H1 (cell line): Measurements from ENCODE around the gene RASGEF1B. TPM values are rescaled to one million over a fixed set of nuclear protein-coding genes. Genes with fewer than 3 reads are reported as not detected.

Source experiments
- CTCF ChIA-PET: fragments of 300-600 bp; sonication (Branson Sonifier 250); formaldehyde crosslinking; loops from one replicate; lab custom pipeline; 2021; ENCODE audit not compliant: partially characterized antibody; lab: Charles Lee
- POLR2A ChIA-PET: fragments of 300-600 bp; sonication (Branson Sonifier 250); formaldehyde crosslinking; loops from one replicate; lab custom pipeline; 2021; ENCODE audit warnings: inconsistent platforms; ENCODE audit not compliant: partially characterized antibody; lab: Charles Lee
- DNase-seq, 2 experiments: peaks; one replicate each; pipeline versions ENCODE4 v3.0.0 to v3.0.0-alpha.2; 2010 to 2022; ENCODE audit warnings: low spot score in 2 of 2, low read depth in 1 of 2, mixed read lengths in 1 of 2
- FAIRE-seq: peaks from 2 replicates; lab custom pipeline; 2011; peaks lifted over from hg19 to GRCh38; lab: Jason Lieb, UNC
- H2AFZ ChIP-seq: 2 replicates; pipeline ENCODE4 v1.8.1; 2012; ENCODE audit warnings: low read length, inconsistent platforms
- H2AK5ac ChIP-seq: 2 replicates; pipeline ENCODE4 v1.6.1; 2013; ENCODE audit warnings: low read depth, low read length
- H2BK120ac ChIP-seq: replicated peaks from 2 replicates; pipeline ENCODE3; 2013; ENCODE audit warnings: low read depth, low read length, inconsistent platforms
- H2BK12ac ChIP-seq: 2 replicates; pipeline ENCODE4 v1.6.1; 2013; ENCODE audit warnings: low read depth, low read length
- H2BK15ac ChIP-seq: 2 replicates; pipeline ENCODE4 v1.6.1; 2013; ENCODE audit warnings: low read length
- H2BK20ac ChIP-seq: 2 replicates; pipeline ENCODE4 v1.6.1; 2013; ENCODE audit warnings: low read length
- H2BK5ac ChIP-seq: 2 replicates; pipeline ENCODE4 v1.6.1; 2013; ENCODE audit warnings: low read depth, low read length
- H3K14ac ChIP-seq: 2 replicates; pipeline ENCODE4 v1.6.1; 2013; ENCODE audit warnings: inconsistent platforms; ENCODE audit not compliant: insufficient read length
- H3K18ac ChIP-seq: 2 replicates; pipeline ENCODE4 v1.6.1; 2013; ENCODE audit warnings: low read length; ENCODE audit errors: extremely low read depth
- H3K23ac ChIP-seq: 2 replicates; pipeline ENCODE4 v1.6.1; 2013; ENCODE audit warnings: inconsistent platforms; ENCODE audit not compliant: insufficient read length
- H3K23me2 ChIP-seq: 2 replicates; pipeline ENCODE4 v1.6.1; 2013; ENCODE audit warnings: low read depth, low read length
- H3K27ac ChIP-seq: 2 replicates; pipeline ENCODE4 v1.6.1; 2011; ENCODE audit warnings: low read depth, low read length, inconsistent platforms
- H3K27me3 ChIP-seq, 4 experiments: replicated peaks in 1 of 4; 1 replicate in 1 of 4; 2 replicates in 3 of 4; pipeline versions ENCODE4 v1.6.1 to v1.8.1; 2011 to 2013; ENCODE audit warnings: low read length in 3 of 4, mild to moderate bottlenecking in 3 of 4, inconsistent platforms in 2 of 4, mixed read lengths in 2 of 4, moderate library complexity in 1 of 4; ENCODE audit not compliant: control insufficient read depth in 3 of 4, insufficient read depth in 3 of 4; ENCODE audit errors: extremely low read depth in 1 of 4
- H3K36me3 ChIP-seq, 4 experiments: 2 replicates each; pipeline versions ENCODE4 v1.6.1 to v1.8.1; 2011 to 2013; ENCODE audit warnings: mild to moderate bottlenecking in 4 of 4, low read length in 3 of 4, moderate library complexity in 2 of 4, control low read depth in 1 of 4, inconsistent platforms in 1 of 4; ENCODE audit not compliant: insufficient read depth in 4 of 4, control insufficient read depth in 2 of 4
- H3K4ac ChIP-seq: replicated peaks from 2 replicates; pipeline ENCODE3; 2013; ENCODE audit warnings: low read length, low read depth, mixed read lengths, inconsistent platforms; ENCODE audit not compliant: insufficient read length
- H3K4me1 ChIP-seq, 4 experiments: replicated peaks in 1 of 4; 1 replicate in 1 of 4; 2 replicates in 3 of 4; pipeline versions ENCODE4 v1.6.1 to v1.8.1; 2011 to 2013; ENCODE audit warnings: low read length in 3 of 4, inconsistent platforms in 2 of 4, mixed read lengths in 1 of 4; ENCODE audit not compliant: insufficient read depth in 4 of 4, control insufficient read depth in 3 of 4
- H3K4me2 ChIP-seq, 2 experiments: 2 replicates each; pipeline versions ENCODE4 v1.6.1 to v1.8.1; 2011 to 2013; ENCODE audit warnings: low read depth in 2 of 2, low read length in 2 of 2, control low read depth in 1 of 2, inconsistent platforms in 1 of 2, mild to moderate bottlenecking in 1 of 2; ENCODE audit not compliant: insufficient read depth in 1 of 2
- H3K4me3 ChIP-seq, 4 experiments: fragments of 200-600, 300-600 bp in 1 of 4; sonication (generic), shearing (Covaris generic), sonication (Bioruptor Twin) in 1 of 4; 2 replicates each; pipeline versions ENCODE4 v1.5.1 to v1.8.1; 2011 to 2016; ENCODE audit warnings: low read length in 4 of 4, low read depth in 3 of 4, control low read depth in 2 of 4, inconsistent platforms in 2 of 4, mild to moderate bottlenecking in 2 of 4, mixed read lengths in 1 of 4, moderate library complexity in 1 of 4; ENCODE audit not compliant: insufficient read depth in 2 of 4; ENCODE audit errors: extremely low read depth in 1 of 4
- H3K56ac ChIP-seq: replicated peaks from 2 replicates; pipeline ENCODE3; 2013; ENCODE audit warnings: low read depth, mild to moderate bottlenecking, mixed read lengths, low read length, inconsistent platforms; ENCODE audit not compliant: insufficient read length
- H3K79me1 ChIP-seq: 2 replicates; pipeline ENCODE4 v1.6.1; 2013; ENCODE audit warnings: low read depth, low read length, control low read depth
- H3K79me2 ChIP-seq, 2 experiments: 2 replicates each; pipeline versions ENCODE4 v1.6.1 to v1.8.1; 2012 to 2013; ENCODE audit warnings: low read length in 2 of 2, mild to moderate bottlenecking in 2 of 2, inconsistent platforms in 1 of 2; ENCODE audit not compliant: insufficient read depth in 2 of 2, control insufficient read depth in 1 of 2
- H3K9ac ChIP-seq, 4 experiments: replicated peaks in 1 of 4; 1 replicate in 1 of 4; 2 replicates in 3 of 4; pipeline versions ENCODE4 v1.6.1 to v1.8.1; 2011 to 2013; ENCODE audit warnings: low read depth in 3 of 4, low read length in 3 of 4, control low read depth in 2 of 4, mild to moderate bottlenecking in 2 of 4, moderate library complexity in 2 of 4, inconsistent platforms in 1 of 4; ENCODE audit errors: extremely low read depth in 1 of 4
- H3K9me3 ChIP-seq, 2 experiments: 2 replicates each; pipeline versions ENCODE4 v1.6.1 to v1.8.1; 2012 to 2013; ENCODE audit warnings: mild to moderate bottlenecking in 2 of 2, moderate library complexity in 2 of 2, control low read depth in 1 of 2, inconsistent platforms in 1 of 2, low read depth in 1 of 2, low read length in 1 of 2, mixed read lengths in 1 of 2; ENCODE audit not compliant: insufficient read depth in 2 of 2
- H4K20me1 ChIP-seq, 2 experiments: replicated peaks in 1 of 2; 2 replicates each; pipeline versions ENCODE3 to v1.8.1; 2011 to 2013; ENCODE audit warnings: inconsistent platforms in 2 of 2, low read length in 2 of 2, mild to moderate bottlenecking in 1 of 2; ENCODE audit not compliant: insufficient read depth in 2 of 2, control insufficient read depth in 1 of 2
- H4K5ac ChIP-seq: 2 replicates; pipeline ENCODE4 v1.6.1; 2013; ENCODE audit warnings: low read length, low read depth, mixed read lengths, inconsistent platforms; ENCODE audit not compliant: insufficient read length
- H4K8ac ChIP-seq: 2 replicates; pipeline ENCODE4 v1.8.0; 2013; ENCODE audit warnings: mild to moderate bottlenecking, moderate library complexity, low read length, inconsistent platforms; ENCODE audit not compliant: insufficient read depth; ENCODE audit errors: extremely low read depth
- H4K91ac ChIP-seq: replicated peaks from 2 replicates; pipeline ENCODE3; 2013; ENCODE audit warnings: low read length, mixed read lengths, inconsistent platforms; ENCODE audit not compliant: insufficient read length
- CHD2 ChIP-seq: IDR thresholded peaks from 2 replicates; pipeline ENCODE4 v1.6.1; 2012; ENCODE audit warnings: low read length, improper control_type of control experiment
- RNF2 ChIP-seq: fragments of 200-900, 300-1000 bp; sonication (generic); IDR thresholded peaks from 2 replicates; pipeline ENCODE4 v1.7.1; 2016; ENCODE audit warnings: borderline replicate concordance, low read depth, mild to moderate bottlenecking, antibody characterized with exemption, low read length; ENCODE audit not compliant: poor library complexity, severe bottlenecking; ENCODE audit errors: missing control alignments
- WGBS, 2 experiments: shearing (Covaris generic) in 1 of 2; methylation state at CpG; one replicate each; pipeline versions ENCODE4 v1.1.6 to v1.1.7; 2013 to 2015; ENCODE audit warnings: low lambda C conversion rate in 2 of 2, mixed read lengths in 2 of 2, inconsistent platforms in 1 of 2, low coverage in 1 of 2, missing lambda C conversion rate in 1 of 2; ENCODE audit not compliant: insufficient replicate concordance in 2 of 2, insufficient coverage in 1 of 2, insufficient read length in 1 of 2; ENCODE audit errors: extremely low coverage in 1 of 2, missing lambda C conversion rate in 1 of 2; 5-methylcytosine and 5-hydroxymethylcytosine counted together
- polyA plus RNA-seq, 7 experiments: library from polyadenylated mRNA; depleted of rRNA in 3 of 7; stranded (reverse) in 5 of 7; unstranded in 2 of 7; fragments of >200 nt in 5 of 7; fragments of 200-250 nt in 2 of 7; gene quantifications; 1 replicate in 5 of 7; 2 replicates in 1 of 7; 4 replicates in 1 of 7; pipeline versions ENCODE4 v1.2.1 to v1.2.3, GENCODE V29; 2011 to 2013; ENCODE audit warnings: missing spikeins in 2 of 7, mixed read lengths in 2 of 7
- total RNA-seq: library from RNA; stranded (reverse); fragmentation: NEBNext Ultra II Directional; extraction: Animal tissue kit (Norgen Biotek cat#: 25700); gene quantifications from 2 replicates; pipeline ENCODE4 v1.2.1, GENCODE V29; 2021

The RASGEF1B gene
- total and polyA plus RNA-seq, 2 of the 8 experiments (the other 6 are each of a cell fraction or from before 2014, with no cell fraction given), result 1.6 to 4.7 TPM

DNA sequence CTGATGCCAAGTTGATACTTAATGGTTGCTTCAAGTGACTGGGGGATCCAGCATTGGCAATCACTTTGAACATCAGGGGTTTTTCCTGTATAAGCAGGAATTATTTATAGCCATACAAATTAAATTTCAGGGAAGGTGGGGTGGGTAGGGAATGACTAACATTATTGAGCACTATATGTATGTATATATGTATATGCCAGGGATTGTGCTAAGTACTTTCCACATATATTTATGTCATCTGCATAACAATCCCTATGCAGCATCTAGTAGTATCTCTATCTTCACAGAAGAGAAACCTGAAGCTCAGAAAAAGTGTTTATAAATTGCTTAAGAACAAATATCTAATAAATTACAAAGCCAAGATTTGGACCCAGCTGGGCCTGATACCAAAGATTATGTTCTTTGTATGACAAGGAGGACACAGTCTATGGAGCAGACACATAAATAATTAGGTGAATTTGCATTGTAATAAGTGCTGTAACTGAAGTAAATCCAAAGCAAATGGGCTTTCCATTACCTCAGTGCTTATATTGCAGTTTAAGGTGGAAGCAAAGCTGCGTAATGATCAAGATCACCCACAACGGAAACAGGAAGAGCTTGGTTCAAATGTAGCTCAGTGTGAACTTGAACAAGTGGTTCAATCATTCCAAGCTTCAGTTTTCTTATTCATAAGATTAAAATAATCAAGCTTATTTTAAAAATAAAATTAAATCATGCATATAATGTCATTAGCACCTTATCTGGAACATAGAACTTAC, 18.9 kb upstream of the RASGEF1B start:
- WGBS, 2 experiments, result 91% methylated on average over 2 of the region's 2 CpGs; no CpG with 5 or more reads in 1 of the 2 experiments
- ChIA-PET CTCF (interaction anchor here (0.7 to 2.6 kb wide), 3 partner anchors 22 to 86 kb away, joined by 3 to 9 read pairs (median 4); no protein-coding TSS in a partner anchor), POLR2A (no interaction called here)

More for the DNA sequence above, 18.9 kb upstream of the RASGEF1B start:
- Histone ChIP-seq H2AFZ (no peak overlapping the region), H4K91ac (no peak overlapping the region), H4K20me1 (no peaks in the 10 kb centered on the region), H3K4me3 (no peak overlapping the region), H3K56ac (no peak overlapping the region), H2BK20ac (no peak overlapping the region), H3K4ac (no peak overlapping the region), H3K4me2 (no peak overlapping the region), H3K9ac (no peak overlapping the region), H2BK5ac (no peak overlapping the region), H3K36me3 (no peaks in the 10 kb centered on the region), H3K79me1 (no peaks in the 10 kb centered on the region), H3K79me2 (no peaks in the 10 kb centered on the region), H2BK120ac (no peak overlapping the region), H3K4me1 (peaks cover 0 to 4% (median 1%) of the 10 kb centered on the region in 4 experiments; a peak in 3 of 7 replicates), H3K27me3 (no peaks in the 10 kb centered on the region), H4K5ac (no peak overlapping the region), H3K9me3 (peaks cover 0 to 5% of the 10 kb centered on the region in 2 experiments; a peak in 2 of 4 replicates), H3K23me2 (no peaks in the 10 kb centered on the region), H2AK5ac (no peak overlapping the region), H3K18ac (no peak overlapping the region), H2BK15ac (no peak overlapping the region), H2BK12ac (no peak overlapping the region), H4K8ac (no peak overlapping the region), H3K23ac (no peak overlapping the region), H3K27ac (no peak overlapping the region), H3K14ac (no peak overlapping the region)
- no peak for DNase-seq
- FAIRE-seq, result no peak
- TF ChIP-seq RNF2 (no peak), CHD2 (no peak)
- TF ChIP-seq, all 59 proteins: peak for 0
